ENCODE measurements around the gene TMEM229A. TPM values are rescaled to one million over a fixed set of nuclear protein-coding genes. Genes with fewer than 3 reads are reported as not detected.
"Not testable (repeated sequence)": the region's sequence is repeated elsewhere in the genome, so short reads cannot be mapped to it uniquely, and the experiment has no call there.

TMEM229A gene
- 0.24 TPM for total RNA-seq
- long read RNA-seq, partial matches to known transcripts = 0 of 4 reads
- long read RNA-seq, other reads (novel, unspliced or antisense) = 0 of 4 reads

DNA sequence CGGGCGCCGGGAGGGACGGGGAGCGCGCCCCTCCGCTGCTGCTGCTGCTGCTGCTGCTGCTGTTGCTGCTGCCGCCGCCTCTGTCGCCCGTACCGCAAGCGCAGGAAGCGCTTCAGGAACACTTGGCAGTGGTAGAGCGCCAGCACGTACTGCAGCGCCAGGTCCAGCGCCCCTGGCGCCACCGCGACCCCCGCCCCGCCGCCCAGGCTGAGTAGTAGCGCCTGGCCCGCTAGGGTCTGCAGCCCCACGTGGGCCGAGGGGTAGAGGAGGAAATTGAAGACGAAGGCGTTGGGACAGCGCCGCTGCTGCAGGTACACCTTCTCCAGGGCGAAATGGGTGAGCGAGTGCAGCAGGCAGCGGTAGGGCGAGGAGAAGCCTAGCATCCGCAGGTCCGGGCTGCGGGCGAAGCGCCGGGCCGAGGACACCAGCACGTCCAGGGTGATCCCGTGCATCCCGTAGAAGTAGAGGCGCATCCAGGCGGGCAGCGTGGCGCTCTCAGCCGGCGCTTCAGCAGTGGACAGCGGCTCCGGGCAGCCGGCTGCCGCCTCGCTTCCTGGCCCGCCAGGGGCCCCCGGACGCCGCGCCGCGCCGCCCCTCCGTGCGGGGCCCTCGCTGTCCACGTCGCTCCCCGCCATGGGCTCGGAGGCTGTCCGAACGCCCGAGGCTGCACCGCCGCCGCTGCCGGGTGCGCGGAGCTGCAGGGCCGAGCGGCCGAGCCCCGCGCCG lies at the start of gene TMEM229A:
Gene TMEM229A, minus strand, starts transcription at position 699 of the 726 bp plus-strand sequence. Its CDS starts 64 bp downstream, at position 635.
- DNase-seq (ENCODE audit: low spot score) = no peak
- intact Hi-C loops (cut with DNase I) = no loop called here

DNA sequence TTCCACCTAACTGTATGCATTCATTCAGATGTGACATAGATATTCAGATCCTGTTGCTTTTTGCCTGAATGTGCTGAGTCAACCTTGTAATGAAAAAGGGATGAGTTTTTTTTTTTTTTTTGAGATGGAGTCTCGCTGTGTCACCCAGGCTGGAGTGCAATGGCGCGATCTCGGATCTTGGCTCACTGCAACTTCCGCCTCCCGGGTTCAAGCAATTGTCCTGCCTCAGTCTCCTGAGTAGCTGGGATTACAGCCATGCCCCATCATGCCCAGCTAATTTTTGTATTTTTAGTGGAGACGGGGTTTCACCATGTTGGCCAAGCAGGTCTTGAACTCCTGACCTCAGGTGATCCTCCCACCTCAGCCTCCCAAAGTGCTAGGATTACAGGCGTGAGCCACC lies 49.4 kb upstream of the TMEM229A start:
- DNase-seq (ENCODE audit: low spot score); intact Hi-C loops (cut with DNase I): not testable (repeated sequence)

DNA sequence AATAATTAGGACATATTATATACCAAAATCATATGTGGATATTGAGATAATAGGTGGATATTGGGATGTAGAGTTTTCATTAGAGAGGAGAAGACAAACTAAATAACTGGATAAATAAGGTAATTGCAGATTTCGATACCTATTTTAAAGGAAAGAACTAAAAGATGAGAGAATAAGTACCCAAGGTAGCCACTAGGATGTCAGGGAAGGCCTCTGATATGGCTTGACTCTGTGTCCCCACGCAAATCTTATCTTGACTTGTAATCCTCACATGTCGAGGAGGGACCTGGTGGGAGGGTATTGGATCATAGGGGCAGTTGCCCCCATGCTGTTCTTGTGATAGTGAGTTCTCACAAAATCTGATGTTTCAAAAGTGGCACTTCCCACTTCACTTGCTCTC lies 44.7 kb upstream of the TMEM229A start:
- intact Hi-C loops (cut with DNase I) = no loop called here
- DNase-seq (ENCODE audit: low spot score) = no peak

DNA sequence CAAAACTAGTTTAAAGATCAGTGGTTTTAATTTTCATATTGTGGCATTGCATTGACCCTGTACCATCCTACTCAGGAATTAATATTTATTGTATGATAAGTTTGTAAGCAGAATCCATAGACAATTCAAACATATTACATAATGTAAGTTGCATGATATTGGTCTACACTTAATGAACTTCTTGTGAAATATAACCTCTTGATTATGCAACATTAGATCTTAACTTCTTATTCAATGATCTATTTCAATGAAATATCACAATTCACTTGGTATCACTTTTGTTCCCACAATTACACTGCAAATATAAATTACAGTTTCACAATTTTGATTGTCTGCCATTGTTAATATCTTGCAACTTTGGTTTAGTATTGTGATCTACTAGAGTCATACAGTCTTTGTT lies 44.0 kb upstream of the TMEM229A start:
- intact Hi-C loops (cut with DNase I) = no loop called here
- no peak for DNase-seq (ENCODE audit: low spot score)

DNA sequence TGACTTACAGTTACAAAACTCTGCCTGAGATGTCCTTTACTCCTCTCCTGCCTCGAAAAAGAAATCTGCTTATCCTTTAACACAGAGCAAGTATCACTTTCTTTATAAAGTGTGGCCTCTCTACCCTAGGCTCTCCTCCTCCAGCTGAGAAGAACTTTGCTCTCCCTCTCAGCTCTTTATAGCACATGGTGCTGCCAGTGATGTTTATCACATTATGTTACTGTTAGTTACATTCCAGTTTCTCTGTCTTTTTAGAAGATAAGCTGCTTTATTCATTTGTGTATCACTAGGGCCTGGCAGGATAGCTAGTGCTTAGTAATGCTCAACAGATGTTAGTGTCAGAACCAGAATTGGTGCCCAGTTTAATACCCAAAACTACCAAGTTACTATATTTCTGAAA lies 41.1 kb upstream of the TMEM229A start:
- intact Hi-C loops (cut with DNase I) = no loop called here

DNA sequence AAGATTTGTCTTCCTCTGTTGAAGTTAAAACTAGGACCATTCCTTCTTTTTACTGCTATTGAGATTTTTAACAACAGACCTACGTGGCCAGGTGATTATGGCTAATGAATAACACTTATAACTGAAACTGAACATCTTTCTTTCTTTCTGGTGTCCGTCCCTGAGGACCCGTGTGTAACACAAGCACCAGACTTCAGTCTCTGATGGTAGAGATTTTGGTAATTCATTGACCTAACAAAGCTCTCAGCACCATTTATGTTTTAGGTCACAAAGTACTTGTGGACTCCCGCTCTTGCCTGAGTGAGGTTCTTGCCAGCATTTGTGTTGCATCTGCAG lies 40.4 kb upstream of the TMEM229A start:
- intact Hi-C loops (cut with DNase I) = no loop called here
- DNase-seq (ENCODE audit: low spot score) = no peak

More for the DNA sequence above, 41.1 kb upstream of the TMEM229A start:
- DNase-seq (ENCODE audit: low spot score) = no peak

DNA sequence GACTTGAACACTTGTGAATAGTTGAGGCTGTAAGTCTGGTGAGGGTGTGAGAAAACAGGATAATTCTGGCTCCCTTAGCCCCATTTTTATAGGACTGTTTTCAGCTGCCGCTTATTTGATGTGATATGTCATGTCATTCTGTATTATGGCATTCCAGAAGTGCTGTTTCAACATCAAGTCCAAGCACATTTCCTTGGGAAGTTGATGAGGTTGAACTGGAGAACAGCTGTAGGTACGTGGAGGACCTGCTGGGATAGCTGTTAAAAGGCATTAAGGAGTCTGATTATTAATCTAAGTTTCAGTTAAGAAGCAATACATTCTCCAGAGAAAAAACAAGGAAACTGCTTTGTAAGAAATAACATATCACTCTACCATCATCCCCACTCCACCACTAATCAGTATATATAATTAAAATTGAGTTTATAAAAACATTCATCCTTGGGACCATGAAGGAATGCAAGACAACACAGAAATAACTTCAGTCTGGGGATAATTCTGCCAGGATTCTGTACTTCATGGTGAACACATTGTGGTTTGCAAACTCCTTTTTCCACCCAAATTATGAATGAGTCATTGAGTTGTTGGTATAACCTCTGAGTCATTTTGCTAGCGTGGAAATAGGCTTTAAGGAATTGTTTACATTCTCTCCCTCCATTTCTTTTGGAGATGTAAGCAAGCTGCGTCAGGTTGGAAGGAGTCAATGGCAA lies 39.9 kb upstream of the TMEM229A start:
- no peak for DNase-seq (ENCODE audit: low spot score)
- intact Hi-C loops (cut with DNase I) = no loop called here

DNA sequence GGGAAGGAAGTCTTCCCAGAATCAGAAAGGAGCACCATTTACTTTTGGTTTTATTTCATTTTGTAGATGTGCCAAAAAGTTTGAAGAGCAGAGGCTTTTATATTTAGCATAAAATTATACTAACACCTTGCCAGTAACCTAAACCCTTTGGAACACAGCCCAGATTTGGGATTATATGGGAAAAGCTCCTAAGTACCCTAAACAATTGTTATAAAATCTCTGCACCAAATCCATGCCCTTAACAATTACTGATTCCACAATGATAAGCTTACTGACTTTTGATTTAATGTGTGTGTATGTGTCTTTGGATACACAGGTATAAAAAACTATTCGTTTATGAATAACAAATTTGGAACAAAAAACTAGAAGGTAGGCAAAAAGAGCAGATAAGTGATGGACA lies 39.0 kb upstream of the TMEM229A start:
- DNase-seq (ENCODE audit: low spot score) = no peak
- intact Hi-C loops (cut with DNase I) = no loop called here

DNA sequence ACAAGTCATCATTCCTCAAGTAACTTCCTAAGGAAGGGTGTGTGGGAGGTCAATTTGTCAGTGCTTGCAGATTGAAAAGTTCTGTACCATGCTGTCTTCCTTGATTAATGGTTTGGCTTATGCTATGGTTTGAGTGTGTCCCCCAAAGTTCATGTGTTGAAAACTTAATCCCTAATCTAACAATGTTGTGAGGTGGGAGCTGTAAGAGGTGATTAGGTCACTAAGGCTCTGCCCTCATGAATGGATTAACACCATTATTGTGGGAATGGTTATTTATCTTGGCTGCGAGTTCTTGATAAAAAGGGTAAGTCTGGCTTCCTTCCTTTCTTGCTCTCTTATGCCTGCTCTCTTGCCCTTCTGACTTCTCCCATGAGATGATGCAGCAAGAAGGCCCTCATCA lies 29.3 kb upstream of the TMEM229A start:
- intact Hi-C loops (cut with DNase I) = no loop called here

DNA sequence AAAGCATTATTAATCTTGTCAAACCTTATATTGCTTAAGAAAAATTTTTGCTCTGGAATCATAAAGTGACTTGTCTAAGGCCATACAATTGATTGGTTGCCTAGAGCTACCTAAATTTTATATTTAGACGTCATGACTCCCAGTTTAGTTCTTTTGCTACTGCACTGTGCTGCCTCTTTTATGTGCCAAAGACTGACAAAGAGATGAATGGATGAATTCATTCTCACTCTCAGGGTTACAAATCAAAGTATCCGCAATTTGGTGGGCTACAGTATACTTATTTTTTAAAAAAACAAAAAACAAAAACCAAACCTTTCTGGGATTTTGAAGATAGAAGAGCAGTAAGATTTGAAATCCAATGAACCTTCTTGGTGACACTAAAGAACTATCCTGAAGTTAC lies 27.7 kb upstream of the TMEM229A start:
- no peak for DNase-seq (ENCODE audit: low spot score)
- intact Hi-C loops (cut with DNase I) = no loop called here

More for the DNA sequence above, 29.3 kb upstream of the TMEM229A start:
- DNase-seq (ENCODE audit: low spot score) = no peak

DNA sequence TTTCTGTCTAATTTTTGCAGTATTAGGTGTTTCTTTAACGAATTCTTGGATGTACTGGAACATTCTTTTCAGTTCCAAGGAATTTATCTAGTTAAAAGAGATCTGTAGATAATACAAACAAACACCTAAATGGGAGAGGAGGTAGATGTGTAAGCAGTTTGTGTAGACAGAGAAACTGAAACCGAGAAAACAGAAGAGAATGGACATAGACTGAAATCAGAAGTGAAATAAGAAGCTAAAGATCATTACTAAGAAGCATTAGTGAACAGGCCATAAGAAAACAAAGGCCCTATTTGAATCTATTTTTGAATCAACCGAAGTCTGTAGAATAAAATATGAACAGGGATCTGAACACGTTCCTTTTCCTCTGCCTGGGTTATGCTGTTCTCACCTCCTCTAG lies 26.5 kb upstream of the TMEM229A start:
- DNase-seq (ENCODE audit: low spot score) = no peak
- intact Hi-C loops (cut with DNase I) = no loop called here

DNA sequence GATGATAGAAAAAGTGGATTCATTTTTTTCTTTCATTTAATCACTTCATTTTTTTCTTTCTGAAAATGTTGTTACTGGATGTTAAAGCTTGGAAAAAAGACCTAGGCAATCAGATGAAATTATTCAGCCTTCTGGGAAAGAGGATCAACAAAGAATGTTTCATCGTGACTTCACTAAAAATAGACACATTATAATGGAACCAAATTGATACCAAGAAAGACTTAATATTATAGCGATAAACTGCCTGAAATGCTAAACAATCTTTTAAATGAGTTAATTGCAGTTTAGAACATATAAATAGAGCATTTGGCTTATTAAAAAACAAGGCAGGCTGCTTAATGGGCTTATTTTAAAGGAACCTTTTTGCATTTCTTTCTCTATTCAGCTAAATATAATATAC lies 25.6 kb upstream of the TMEM229A start:
- DNase-seq (ENCODE audit: low spot score) = no peak
- intact Hi-C loops (cut with DNase I) = no loop called here

DNA sequence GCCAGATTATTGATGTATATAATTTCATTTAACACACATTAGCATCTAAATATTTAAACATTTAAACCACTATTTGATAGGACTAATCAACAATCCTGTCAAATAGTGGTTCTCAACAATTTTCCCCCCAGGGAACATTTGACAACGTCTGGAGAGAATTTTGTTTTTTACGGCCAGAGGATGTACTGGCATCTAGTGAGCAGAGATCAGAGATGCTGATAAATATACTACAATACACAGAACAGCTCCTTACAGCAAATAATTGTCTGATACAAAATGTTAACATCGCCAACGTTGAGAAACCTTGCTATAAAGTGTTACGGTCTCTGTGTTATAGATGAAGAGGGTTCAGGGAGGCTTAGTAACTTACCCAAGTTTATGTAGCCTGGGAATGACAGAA lies 25.0 kb upstream of the TMEM229A start:
- intact Hi-C loops (cut with DNase I) = no loop called here
- no peak for DNase-seq (ENCODE audit: low spot score)

DNA sequence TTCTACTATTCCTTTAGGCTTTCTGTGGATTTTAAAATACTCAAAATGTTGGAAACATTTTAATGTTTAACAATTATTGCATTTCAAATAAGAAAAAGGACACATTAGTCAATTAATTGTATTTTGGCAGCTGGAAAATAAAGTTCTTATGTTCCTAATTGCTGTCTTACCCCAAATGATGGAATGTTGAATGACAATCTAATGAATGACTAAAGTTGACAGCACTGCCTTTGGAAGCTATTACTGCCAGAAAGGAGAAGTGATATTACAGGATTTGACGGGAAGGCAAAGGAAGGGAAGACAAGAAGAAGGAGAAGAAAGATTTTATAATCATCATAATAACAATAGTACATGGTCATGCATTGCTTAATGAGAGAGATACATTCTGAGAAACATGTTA lies 23.4 kb upstream of the TMEM229A start:
- no peak for DNase-seq (ENCODE audit: low spot score)
- intact Hi-C loops (cut with DNase I) = no loop called here

DNA sequence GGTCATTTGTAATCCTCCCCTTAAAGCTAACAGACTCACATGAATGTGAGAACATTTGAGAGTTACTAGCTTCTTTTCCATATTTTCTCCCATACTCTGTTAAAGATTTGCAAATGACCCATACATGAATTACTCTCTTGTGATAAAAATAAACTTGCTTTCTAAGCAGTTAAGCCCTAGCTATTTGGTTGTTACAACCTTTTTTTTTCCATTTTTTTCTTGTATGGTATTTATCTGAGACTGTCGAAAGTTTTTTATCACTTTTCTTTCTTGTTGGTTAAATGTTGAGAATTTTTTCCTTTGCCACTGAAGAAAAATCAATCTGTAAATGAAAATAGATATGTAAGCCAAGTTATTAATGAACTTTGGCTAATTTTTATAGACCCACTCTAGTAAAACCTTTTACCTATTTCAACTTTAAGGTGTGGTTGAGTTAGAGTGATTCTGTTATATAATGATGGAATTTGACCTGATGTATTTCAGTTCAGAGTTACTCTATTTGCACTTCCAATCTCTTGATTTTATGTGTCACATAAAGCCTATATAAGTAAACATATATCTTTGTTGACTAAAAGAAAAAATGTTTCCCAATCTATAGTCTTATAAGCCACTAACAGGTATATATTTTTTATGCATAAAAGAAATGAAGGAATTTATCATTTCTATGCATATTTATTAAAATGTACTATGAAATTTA lies 19.0 kb upstream of the TMEM229A start:
- no peak for DNase-seq (ENCODE audit: low spot score)
- intact Hi-C loops (cut with DNase I) = no loop called here

DNA sequence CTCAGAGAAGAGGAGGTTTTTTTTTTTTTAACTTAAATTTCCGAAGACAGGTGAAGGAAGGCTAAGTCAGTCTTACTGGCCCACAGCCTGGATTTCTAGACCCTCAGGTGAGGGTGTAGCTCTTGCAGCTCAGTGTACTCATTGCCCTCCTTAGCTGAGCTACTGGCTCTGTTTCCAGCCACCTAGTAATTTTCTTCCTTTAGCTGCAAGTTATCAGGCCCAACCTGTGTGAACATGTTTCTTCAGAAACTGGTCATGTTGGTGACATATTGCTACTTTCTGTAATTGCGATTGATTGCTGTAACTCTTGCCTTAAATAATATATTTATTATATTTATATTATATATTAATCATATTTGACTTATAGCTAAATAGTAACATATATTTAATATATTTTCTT lies 10.0 kb upstream of the TMEM229A start:
- no peak for DNase-seq (ENCODE audit: low spot score)
- intact Hi-C loops (cut with DNase I) = no loop called here

DNA sequence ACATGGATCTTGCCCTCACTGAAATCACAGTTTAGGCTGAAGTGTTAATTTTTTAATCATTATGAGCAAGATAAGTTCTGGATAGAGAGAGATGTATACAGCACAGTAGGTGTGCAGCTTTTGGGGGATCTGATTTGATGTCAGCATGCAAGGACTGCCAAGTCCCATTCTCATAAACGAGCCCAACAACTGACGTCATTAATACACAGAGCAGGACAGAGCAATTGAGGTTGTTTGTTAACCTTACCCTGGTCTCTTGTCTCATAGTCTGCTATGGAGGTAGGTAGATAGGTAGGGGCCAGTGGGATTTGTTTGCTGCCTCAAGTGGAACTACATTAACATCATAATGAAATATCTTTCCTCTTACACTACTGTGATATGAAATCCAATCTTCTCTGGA lies 8.6 kb upstream of the TMEM229A start:
- intact Hi-C loops (cut with DNase I) = no loop called here

DNA sequence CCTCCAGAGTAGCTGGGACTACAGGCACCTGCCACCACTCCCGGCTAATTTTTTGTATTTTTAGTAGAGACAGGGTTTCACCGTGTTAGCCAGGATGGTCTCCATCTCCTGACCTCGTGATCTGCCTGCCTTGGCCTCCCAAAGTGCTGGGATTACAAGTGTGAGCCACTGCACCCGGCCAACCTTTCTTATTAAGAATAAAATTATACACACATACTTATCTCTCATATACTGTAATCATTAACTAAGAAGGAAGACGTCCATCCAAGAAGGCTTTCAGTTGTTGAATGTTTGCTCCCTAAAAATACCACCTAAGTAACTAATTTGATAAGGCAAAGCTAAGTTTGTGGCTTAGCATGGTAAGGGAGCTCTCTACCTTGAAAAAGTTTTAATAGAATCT lies 5.0 kb upstream of the TMEM229A start:
- intact Hi-C loops (cut with DNase I); DNase-seq (ENCODE audit: low spot score): not testable (repeated sequence)

More for the DNA sequence above, 8.6 kb upstream of the TMEM229A start:
- no peak for DNase-seq (ENCODE audit: low spot score)

DNA sequence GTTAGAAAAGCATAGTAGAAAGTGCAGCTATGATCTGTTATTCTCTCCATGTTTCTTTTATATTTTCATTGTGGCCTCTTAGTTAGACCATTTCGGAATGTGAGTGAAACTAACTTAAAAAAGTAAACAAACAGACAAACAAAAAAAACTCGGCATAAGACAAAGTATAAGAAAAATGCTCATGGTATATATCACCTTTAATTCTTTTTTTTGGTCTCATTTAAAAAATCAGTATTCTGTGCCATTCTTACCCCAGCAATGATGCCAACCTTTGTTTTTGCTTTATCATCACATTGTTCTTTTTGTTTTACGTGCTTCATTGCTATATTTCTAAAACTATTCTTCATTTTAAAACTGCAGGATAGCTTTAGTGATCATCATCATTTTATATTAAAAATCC lies 2.8 kb upstream of the TMEM229A start:
- intact Hi-C loops (cut with DNase I) = no loop called here
- no peak for DNase-seq (ENCODE audit: low spot score)

DNA sequence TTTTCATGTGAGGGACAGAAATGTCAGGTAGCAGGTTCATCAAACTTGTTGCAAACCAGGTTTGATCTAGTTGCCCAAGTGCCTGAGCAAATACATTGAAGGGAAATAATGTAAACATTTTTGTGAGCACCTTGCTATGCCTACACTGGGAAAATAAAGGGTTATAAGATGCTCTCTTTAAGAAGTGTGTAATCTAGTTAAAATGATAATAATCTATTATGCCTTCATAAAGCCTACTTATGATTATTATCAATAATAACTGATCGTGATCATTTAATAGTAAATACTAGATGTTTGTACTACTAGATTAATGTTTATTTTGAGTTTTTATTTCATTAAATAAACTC lies 1.9 kb upstream of the TMEM229A start:
- intact Hi-C loops (cut with DNase I) = no loop called here
- DNase-seq (ENCODE audit: low spot score) = no peak
